Suppressor macrophage (primary cell): ENCODE measurements around the gene TPT1.
"Not testable (repeated sequence)": the region's sequence is repeated elsewhere in the genome, so short reads cannot be mapped to it uniquely, and the experiment has no call there.

ENCODE experiments used
- DNase-seq, 4 experiments: peaks; one replicate each; pipeline ENCODE4 v3.0.0-alpha.2; 2020 to 2022

The TPT1 gene

DNA sequence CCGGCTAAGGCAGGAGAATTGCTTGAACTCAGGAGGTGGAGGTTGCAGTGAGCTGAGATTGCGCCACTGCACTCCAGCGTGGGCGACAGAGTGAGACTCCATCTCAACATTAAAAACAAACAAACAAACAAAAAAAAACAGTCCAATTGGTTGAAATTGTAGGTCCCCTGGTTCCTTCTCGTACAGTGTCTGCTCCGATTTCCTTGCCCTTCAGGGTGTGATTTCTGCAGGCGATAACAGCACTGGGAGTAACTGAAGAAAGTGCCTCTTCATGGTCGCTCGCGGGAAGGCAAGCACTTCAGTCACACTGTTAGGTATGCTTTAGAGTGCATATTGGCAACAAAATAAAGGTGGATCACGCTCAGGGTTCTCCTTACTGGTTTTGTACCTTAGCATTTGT is 39.7 kb downstream of the TPT1 start:
- DNase-seq = no peak

DNA sequence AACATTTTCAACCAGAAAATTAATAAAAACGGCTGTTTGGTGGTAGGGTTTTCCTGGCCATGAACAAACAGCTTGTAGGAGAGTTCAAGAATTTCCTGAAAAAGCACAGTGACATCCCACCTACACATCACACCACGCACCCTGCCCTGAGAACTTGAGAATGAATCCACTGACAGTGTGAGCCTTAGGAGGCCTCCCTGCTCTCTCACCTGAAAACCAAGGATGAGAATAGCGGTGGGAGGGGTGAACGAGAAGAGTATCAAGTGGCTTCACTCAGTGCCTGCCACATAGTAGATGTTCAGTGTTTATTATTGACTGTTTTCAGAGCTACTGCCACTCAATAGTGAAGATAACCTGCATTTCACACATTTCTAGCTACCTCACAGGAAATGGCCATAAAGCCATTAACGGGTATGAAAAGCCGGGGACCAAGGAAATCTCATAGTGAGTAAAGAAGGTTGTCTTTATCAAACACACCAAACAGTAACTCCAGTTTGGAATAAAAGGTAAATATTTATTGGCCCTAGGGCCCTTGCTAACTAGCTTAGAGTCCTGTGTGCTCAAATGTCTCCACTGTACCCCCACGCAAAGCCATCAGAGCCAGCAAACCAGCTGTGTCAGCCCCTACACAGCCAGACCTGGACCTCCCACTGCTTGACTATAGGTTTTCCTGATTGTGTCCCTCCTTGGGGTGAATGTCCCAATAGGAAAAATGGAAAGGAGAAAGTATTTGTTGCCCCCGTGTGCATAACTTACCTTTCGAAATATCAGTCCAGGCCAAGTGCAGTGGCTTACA is 40.6 kb downstream of the TPT1 start:
- no peak for DNase-seq

DNA sequence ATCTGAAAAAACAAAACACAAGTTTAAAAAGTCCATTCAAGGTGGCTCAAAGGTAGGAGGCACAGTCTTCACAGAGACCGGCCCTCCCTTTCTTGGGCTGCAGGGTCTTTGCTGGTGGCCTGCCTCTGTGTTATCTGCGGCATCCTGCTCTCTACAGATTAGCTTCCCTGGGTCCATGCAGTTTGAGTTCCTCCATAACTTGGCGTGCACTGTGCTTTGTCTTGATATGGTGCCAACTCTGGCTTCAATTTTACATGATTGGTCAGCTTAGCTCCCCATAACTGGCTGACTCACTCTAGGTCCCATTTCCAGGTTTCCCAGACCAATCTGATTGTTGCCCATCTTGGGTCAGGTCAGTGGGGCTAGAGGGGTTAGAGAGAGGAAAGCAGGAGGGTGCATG is 41.8 kb downstream of the TPT1 start:
- no peak for DNase-seq

DNA sequence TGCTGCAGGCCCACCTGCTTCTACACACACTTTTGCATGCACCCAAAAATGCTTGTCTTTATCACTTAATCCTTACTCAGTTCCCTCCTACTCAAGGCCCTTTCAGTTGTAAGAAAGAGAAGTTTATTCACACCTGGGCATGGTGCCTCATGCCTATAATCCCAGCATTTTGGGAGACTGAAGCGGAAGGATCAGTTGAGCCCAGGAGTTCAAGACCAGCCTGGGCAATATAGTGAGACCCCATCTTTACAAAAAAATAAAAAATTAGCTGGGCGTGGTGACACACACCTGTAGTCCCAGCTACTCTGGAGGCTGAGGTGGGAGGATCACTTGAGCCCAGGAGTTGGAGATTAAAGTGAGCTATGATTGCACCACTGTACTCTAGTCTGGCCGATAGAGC is 42.4 kb downstream of the TPT1 start:
- not testable (repeated sequence) for DNase-seq

DNA sequence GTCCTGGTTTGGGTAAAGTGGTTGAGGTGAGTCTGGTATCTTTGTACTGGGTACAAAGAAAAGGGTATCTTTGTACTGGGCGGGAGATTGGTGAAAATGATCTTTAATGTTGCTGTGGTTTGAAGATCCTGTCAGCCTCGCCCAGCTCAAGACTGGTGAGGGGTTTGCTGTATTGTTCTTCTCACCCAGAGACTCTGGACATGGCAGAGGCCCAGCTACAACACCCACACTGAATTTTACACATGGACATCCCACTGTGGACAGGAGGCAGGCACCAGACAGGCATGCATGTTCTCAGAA is 42.8 kb downstream of the TPT1 start:
- DNase-seq = no peak

DNA sequence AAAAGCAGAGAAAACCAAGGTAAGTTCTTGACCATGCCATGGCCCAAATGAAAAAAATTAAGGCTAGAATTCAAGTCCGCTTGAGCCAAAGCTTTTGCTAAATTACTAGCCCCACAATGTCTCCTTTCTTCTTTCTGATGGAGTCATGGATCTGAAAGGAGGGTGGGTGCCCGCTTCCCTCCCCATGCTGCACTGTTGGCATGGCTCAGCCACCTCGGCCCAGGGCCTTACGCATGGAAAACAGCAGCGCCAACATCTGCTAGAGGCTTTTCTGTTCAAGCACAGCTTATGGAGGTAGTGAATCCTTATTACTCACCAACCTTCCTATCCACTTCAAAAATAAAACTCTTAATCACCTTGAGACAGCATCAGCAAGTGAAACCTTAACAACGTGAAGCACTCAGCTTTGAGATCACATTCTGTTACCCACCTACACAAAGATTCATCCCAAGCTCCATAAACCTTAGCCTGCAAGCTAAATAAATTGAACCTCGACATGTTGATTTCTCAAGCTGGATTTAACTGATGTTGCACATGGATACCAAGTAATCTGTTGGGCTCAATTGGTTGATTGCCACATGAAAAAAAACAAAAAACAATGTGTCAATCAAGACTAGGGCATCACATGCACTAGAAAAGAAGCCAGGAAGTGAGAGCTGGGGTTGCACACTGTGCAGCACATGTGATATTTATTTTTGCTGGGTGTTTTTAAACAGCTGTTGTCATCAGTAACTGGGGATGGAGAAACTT is 43.4 kb downstream of the TPT1 start:
- peak in 1 of 4 experiments; percentile 22 for DNase-seq

DNA sequence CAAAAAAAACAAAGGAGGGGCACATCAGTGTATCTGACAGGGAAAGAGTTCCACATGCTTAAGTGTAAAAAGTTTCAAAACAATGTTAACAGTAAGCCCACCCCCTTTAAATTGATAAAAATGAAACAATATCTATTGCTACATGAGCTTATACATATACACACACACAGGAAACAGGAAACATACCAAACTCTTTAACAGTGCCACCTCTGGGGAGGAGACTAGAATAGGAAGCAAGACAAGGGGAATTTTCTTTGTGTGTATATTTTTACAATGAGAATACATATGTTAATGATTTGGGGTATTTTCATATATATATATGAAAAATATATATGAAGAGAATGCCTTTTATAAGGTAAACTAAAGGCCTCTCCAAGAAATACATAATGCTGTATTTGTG is 44.7 kb downstream of the TPT1 start:
- peak in 1 of 4 experiments; percentile 11 for DNase-seq

DNA sequence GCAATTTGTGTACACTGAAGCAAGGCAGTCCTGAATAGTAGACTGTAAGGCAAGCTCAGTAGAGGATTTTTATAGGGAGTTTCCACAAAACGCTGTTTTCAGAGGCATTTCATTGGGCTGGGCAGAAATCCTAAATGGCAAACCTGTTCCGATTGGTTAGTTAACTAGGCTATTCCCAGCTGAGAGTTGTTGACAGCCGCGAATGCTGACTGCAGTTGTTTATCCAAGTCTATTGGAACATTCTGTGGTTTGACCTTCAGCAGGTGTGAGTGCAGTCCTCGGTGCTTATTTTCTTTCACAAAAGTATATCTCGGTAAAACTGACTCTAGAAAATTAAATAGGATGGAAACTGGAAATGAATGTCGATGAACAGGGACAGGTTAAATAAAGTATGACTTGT is 45.4 kb downstream of the TPT1 start:
- no peak for DNase-seq

DNA sequence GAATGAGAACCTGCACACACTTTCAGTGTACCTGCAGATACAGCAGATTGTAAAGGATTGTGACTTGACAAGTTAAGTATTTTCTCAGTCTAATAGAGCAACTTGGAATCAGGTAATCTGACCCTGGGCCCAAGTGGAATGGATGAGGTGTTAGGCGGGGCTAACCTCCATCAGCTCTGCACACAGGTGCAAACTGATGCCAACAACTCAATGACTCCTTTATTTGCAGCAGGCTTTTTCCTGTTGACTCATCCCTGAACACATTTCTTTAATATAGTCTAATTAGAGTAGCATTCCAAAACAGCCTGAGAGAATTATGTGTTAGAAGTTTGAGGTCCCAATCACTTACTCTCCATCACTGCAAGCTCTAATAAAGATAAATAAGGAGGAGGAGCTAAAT is 48.8 kb downstream of the TPT1 start:
- no peak for DNase-seq

DNA sequence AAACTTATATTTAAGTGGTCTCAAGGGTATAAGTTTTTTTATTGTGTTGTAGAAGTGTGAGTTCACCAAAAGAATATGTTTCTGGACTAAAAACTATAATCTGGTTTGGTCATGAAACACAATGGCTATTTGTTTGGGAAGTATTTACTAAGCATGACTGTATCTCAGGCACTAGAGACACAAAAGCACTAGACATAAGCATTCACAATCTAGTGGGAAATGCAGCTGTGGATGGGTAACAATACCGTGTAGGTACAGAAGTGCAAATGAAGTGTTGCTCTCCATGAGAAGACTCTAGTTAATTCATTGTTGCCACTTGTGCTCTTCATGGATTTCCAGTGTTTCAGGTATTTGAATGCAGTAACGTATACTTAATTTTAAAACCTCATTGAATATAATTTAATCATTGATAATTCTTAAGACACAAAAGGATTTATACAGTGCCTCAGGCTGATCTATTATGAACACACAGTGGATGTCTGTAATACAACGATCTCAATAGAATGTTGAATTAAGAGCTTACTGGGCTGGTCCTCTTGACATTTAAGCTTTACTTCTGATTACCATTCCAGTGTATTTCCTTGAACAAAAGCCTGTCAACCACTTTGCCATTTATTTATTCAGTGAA is 50.9 kb downstream of the TPT1 start:
- DNase-seq = no peak
